ES-I3 (cell line): ENCODE measurements around the gene EHMT1.
"Not testable (repeated sequence)": the region's sequence is repeated elsewhere in the genome, so short reads cannot be mapped to it uniquely, and the experiment has no call there.

Experiments
- H3K36me3 ChIP-seq: 2 replicates; pipeline ENCODE4 v1.6.1; 2013; ENCODE audit warnings: mild to moderate bottlenecking, low read length, control low read depth, moderate library complexity; ENCODE audit not compliant: insufficient read depth
- H3K4me1 ChIP-seq: 2 replicates; pipeline ENCODE4 v1.6.1; 2013; ENCODE audit warnings: mild to moderate bottlenecking, control low read depth, low read length; ENCODE audit not compliant: insufficient read depth
- H3K9ac ChIP-seq: 2 replicates; pipeline ENCODE4 v1.6.1; 2013; ENCODE audit warnings: low read depth, mild to moderate bottlenecking, low read length, moderate library complexity
- H3K9me3 ChIP-seq: 2 replicates; pipeline ENCODE4 v1.6.1; 2013; ENCODE audit warnings: mild to moderate bottlenecking, low read length, moderate library complexity; ENCODE audit not compliant: control insufficient read depth, insufficient read depth

The EHMT1 gene

DNA sequence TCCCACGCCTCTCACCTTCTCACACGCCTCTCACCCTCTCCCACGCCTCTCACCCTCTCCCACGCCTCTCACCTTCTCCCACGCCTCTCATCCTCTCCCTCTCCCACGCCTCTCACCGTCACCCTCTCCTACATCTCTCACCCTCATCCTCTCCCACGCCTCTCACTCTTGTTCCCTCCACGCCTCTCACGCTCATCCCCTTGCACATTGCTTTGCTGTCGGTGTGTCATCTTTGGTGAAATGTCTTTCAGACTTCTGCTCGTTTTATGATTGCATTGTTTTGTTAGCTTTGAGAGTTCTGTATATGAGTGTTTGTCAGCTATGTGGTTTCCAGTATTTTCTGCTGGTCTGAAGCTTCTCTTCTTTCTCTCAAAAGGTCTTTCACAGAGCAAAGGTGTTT is 102.7 kb downstream of the EHMT1 start:
- Histone ChIP-seq H3K4me1 (peaks cover 7% of the 10 kb centered on the region; the same call in 1 of the 2 replicates), H3K9me3 (peaks cover 3% of the 10 kb centered on the region; the same call in 1 of the 2 replicates), H3K9ac (no peak overlapping the region), H3K36me3 (peaks cover 25% of the 10 kb centered on the region)

DNA sequence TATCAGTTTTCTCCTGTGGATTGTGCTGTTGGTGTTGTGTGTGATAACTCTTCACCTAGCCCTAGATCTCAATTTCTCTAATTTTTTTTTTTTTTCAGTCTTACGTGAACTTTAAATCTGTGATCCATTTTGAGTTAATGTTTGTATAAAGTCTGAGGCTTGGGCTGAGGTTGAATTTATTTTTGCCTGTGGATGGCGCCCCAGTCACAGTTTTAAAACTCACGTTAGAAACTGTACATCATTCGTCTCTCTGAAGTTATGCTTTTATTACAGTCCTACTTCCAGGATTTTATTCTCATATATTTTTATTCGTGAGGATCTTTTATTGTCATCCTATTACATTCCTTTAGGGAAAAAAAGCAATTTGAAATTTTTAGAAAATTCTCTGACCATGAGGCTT is 103.1 kb downstream of the EHMT1 start:
- Histone ChIP-seq H3K9ac (no peak overlapping the region), H3K9me3 (peaks cover 3% of the 10 kb centered on the region; the same call in 1 of the 2 replicates), H3K36me3 (peaks cover 21% of the 10 kb centered on the region), H3K4me1 (peaks cover 7% of the 10 kb centered on the region; the same call in 1 of the 2 replicates)

DNA sequence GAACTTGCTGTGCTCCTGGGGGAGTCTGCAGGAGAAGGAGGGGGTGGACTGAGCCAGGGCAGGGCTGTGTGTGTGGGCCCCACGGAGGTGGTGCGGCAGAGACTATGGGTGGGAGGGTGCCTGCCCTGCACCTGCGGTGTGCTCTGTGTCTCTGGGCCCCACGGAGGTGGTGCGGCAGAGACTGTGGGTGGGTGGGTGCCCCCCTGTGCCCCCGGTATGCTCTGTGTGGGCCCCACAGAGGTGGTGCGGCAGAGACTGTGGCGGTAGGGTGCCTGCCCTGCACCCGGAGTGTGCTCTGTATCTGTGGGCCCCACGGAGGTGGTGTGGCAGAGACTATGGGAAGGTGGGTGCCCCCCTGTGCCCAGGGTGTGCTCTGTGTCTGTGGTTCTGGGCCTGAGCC is 103.7 kb downstream of the EHMT1 start:
- H3K36me3 ChIP-seq: peaks cover 18% of the 10 kb centered on the region
- H3K9ac ChIP-seq: no peak overlapping the region
- H3K4me1 ChIP-seq: peaks cover 7% of the 10 kb centered on the region; the same call in 1 of the 2 replicates
- H3K9me3 ChIP-seq: peaks cover 2% of the 10 kb centered on the region; the same call in 1 of the 2 replicates

DNA sequence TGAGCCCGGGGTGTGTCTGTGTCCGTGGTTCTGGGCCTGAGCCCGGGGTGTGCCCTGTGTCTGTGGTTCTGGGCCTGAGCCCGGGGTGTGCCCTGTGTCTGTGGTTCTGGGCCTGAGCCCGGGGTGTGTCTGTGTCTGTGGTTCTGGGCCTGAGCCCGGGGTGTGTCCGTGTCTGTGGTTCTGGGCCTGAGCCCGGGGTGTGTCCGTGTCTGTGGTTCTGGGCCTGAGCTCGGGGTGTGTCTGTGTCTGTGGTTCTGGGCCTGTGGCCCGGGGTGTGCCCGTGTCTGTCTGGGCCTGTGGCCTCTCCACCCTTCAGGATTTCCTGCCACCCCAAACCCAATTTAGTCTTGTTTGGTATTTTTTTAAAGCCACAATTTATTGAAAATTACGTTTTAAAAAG is 104.6 kb downstream of the EHMT1 start:
- not testable (repeated sequence) for H3K9ac ChIP-seq, H3K9me3 ChIP-seq, H3K4me1 ChIP-seq
- peaks cover 20% of the 10 kb centered on the region for H3K36me3 ChIP-seq

DNA sequence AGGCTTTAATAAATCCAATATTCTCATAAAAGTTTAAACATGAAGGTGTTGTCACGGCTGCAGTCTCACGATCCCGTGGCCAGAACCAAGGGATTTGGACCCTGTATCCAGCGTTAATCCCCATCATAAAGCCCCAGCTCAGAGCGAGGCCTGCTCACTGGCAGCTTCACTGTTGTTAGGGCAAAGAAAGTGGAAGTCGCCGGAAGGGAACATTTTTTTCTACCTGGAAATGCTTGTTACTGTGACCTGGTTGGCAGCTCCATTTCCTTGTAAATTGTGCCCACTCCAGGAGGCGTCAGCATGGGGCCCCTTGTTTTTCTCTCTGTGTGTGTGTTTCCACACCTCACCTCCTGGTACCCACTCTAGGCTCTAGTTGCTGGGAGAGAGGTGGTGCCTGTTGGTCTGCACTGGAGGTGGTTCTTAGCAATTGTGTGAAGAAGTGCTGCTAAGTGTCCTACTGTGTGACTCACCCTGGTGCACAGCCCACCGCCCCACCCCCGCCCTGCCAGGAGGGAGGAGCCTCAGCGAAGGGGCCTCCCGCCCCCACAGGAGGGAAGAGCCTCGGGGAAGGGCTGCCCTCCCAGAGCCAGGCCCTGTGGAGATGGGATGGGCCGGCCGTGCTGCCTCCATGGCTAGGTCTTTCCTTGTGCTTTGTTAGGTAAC is 105.1 kb downstream of the EHMT1 start:
- no peaks in the 10 kb centered on the region; the same call in 1 of the 2 replicates for H3K9me3 ChIP-seq
- H3K36me3 ChIP-seq: peaks cover 21% of the 10 kb centered on the region
- no peak overlapping the region for H3K9ac ChIP-seq
- H3K4me1 ChIP-seq: peaks cover 7% of the 10 kb centered on the region; the same call in 1 of the 2 replicates

DNA sequence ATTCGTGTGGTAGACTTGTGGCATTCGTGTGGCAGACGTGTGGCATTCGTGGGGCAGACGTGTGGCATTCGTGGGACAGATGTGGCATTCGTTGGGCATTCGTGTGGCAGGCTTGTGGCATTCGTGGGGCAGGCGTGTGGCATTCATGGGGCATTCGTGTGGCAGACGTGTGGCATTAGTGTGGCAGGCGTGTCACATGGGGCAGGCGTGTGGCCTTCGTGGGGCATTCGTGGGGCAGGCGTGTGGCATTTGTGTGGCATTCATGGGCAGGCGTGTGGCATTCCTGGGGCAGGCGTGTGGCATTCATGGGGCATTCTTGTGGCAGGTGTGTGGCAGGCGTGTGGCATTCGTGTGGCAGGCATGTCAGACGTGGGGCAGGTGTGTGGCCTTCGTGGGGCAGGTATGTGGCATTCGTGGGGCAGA is 106.0 kb downstream of the EHMT1 start:
- H3K9ac ChIP-seq: no peak overlapping the region
- no peaks in the 10 kb centered on the region; the same call in 1 of the 2 replicates for H3K9me3 ChIP-seq
- H3K4me1 ChIP-seq: peaks cover 7% of the 10 kb centered on the region; the same call in 1 of the 2 replicates
- H3K36me3 ChIP-seq: peaks cover 21% of the 10 kb centered on the region

DNA sequence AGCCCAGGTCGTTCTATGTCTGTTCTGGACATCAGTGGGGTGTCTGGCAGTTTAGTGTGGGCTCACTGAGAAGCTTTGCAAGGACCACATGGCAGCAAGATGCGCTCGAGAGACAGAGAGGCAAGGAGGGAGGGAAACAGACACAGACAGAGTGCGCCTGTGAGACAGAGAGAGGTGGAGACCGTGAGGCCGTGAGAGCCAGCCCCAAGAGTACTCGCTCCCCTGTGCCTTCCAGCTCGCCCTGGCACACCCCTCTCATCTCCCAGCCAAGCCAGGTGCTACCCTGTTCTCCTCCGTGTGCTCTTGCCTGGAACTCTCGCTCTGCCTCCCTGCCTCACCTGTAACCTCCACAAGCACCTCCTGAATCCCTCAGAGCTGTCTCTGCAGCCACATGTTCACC is 106.8 kb downstream of the EHMT1 start:
- Histone ChIP-seq H3K9ac (no peak overlapping the region), H3K4me1 (peaks cover 7% of the 10 kb centered on the region; the same call in 1 of the 2 replicates), H3K36me3 (peaks cover 15% of the 10 kb centered on the region), H3K9me3 (no peaks in the 10 kb centered on the region; the same call in 1 of the 2 replicates)

DNA sequence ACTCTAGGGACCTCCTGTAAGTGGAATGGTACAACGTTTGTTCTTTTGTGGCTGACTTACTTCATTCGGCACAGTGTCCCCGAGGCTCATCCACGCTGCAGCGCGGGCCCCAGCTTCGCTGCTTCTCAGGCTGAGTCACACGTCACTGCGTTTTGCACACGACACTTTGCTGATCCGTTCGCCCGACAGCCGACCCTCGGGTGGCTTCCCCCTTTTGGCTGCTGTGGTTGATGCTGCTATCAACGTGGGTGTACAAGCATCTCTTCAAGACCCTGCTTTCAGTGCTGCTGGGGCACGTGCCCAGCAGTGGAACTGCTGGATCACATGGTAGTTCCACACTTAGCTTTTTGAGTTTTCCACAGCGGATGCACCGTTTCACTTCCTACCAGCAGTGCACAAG is 107.5 kb downstream of the EHMT1 start:
- H3K36me3 ChIP-seq: peaks cover 15% of the 10 kb centered on the region
- H3K9me3 ChIP-seq, H3K9ac ChIP-seq, H3K4me1 ChIP-seq: not testable (repeated sequence)

DNA sequence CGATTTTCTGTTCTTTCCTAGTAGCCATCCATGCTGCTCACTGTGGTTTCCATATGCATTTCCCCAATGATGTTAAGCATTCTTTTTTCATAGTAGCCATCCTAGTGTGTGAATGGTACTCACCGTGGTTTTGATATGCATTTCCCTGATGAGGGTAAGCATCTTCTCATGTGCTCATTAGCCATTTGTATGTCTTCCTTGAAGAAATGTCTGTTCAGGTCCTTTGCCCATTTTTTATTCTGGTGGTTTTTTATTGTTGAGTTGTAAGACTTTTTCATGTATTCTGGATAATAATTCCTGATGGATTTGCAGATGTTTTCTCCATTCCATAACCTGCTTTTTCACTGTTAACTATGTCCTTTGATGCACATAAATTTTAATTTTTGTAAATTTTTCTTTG is 108.0 kb downstream of the EHMT1 start:
- peaks cover 15% of the 10 kb centered on the region for H3K36me3 ChIP-seq
- no peak overlapping the region for H3K9ac ChIP-seq
- H3K9me3 ChIP-seq: no peaks in the 10 kb centered on the region; the same call in 1 of the 2 replicates
- peaks cover 7% of the 10 kb centered on the region; the same call in 1 of the 2 replicates for H3K4me1 ChIP-seq

DNA sequence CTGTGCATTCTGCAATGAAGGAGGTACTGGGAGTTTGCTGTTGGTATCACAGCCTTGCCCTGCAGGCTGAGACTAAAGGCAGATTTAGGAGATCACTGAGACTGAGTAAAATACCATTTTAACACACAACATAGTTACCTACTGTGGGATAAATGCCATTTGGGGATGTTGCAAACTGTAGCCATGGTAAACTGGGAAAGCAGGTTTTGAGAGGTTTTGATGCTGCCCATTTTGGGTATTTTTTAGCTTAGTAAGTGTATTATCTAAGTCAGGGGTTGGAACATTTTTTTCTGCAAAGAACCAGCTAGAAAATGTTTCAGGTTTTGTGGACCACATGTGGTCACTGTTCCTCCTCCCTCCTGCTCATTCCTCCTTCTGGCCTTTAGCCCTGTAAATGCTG is 108.9 kb downstream of the EHMT1 start:
- no peak overlapping the region for H3K9ac ChIP-seq
- H3K4me1 ChIP-seq: peaks cover 7% of the 10 kb centered on the region; the same call in 1 of the 2 replicates
- H3K36me3 ChIP-seq: peaks cover 21% of the 10 kb centered on the region
- H3K9me3 ChIP-seq: no peaks in the 10 kb centered on the region; the same call in 1 of the 2 replicates

DNA sequence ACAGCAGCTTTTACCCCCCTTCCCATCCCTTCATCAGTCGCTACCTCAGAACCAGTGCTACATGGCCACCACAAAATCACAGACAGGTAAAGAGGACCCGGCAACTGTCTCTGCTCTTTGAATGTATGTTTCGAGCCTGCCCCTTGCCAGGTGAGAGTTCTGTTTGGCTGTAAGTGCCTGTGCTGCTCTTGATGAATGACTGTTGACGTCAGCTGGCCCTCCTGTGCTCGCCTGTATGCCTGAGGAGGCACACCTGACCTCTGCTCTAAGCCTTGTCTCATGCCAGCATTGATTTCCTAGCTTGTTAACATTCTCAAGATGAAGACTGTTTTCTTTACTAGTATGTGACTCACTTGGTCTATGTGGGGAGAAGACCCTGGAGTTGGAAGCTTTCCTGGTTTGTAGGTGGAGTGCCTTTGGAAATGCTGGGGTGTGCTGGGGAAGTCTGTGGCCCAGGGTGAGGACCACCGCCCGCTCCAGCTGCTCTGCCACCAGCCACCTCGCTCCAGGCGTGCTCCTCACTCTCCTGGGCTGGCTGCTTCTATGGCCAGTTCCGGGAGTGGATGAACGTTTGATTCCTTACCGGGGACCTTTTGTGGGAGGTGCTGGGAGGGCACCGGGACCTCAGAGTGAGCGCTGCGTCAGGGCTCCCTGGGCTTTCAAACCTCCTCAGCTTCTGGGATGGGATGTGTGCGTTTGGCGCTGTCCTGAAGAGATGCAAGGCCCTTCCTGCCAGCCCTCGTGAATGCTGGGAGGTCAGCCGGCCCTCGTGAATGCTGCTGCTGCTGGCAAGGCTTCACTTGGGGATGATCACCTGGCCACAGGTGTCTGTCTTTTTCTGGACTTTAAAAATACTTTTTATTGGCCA is 109.9 kb downstream of the EHMT1 start:
- Histone ChIP-seq H3K36me3 (peaks cover 21% of the 10 kb centered on the region), H3K4me1 (peaks cover 3% of the 10 kb centered on the region; the same call in 1 of the 2 replicates), H3K9me3 (no peaks in the 10 kb centered on the region; the same call in 1 of the 2 replicates), H3K9ac (no peak overlapping the region)

DNA sequence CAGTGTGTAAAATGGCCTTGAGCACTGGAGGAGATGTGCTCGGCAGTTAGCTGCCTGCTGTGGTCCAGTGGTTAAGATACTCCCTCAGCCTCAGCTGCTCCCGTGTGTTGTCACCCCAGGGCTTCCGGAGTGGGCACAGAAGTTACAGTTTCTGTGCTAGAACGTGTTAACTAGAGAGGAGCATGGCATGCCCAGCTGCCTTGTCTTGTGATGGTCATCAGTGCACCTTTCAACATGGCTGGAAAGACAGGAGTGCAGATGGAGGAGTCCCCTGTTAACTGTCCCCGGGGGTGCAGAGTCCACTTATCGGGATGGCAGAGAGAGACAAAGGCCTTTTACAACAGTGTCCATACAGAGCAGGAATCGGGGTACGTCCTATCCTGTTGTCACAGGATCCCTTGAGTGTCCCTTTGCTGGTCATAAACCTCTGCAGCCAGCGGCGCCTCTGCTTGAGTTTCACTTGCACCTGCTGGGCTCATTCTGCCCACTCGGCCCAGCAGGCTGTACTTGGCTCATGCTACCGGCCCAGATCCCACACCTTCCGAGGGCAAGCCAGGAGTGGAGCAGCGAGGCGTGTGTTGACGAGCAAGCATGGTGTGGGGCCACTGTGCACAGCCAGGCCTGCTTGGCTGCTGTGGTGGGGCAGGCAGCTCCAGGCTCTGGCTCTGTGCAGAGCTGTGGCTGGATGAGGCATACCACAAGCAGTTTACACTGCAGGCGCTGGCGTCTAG is 112.6 kb downstream of the EHMT1 start:
- H3K36me3 ChIP-seq: peaks cover 16% of the 10 kb centered on the region
- H3K9me3 ChIP-seq: peaks cover 3% of the 10 kb centered on the region; the same call in 1 of the 2 replicates
- H3K4me1 ChIP-seq: no peaks in the 10 kb centered on the region
- H3K9ac ChIP-seq: no peak overlapping the region

DNA sequence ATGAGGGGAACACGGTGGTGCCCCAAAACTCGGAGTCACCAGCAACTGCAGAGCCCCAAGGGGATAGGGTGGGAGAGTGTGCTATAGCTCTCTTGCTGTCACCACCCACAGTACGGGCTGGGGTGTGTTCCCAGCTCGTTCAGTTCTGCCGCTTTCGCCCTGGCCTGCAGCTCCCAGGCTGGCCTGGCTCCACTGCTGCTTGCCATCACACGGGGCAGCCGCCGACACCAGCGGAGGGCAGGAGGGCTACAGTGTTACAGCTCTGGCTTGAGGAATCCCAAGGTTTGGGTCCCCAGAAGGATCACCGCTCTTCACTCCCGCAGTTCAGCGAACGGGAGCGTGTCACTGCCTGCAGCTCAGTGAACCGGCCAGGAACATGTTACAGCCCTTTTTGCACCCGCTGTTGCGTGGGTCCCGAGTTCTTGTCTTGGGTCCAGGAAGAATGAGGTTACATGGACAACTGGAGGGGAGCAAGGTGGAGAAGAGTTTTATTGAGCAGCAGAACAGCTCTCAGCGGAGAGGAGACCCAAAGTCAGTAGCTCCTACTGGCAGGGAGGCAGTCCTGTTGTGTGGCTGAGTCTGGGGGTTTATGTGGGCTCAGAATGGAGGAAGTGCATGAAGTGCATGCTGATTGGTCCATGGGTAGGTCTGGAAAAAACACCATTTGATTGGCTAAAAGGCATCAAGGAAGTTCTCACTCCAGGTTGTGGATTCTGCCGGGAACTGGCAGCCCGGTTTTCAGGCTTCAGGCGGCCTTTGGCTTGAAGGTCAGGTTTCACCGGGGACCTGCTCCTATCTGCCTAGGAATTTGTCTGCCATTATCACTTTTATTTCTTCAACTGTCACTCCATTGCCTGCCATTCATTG is 113.4 kb downstream of the EHMT1 start:
- peaks cover 3% of the 10 kb centered on the region; the same call in 1 of the 2 replicates for H3K9me3 ChIP-seq
- peaks cover 16% of the 10 kb centered on the region for H3K36me3 ChIP-seq
- no peak overlapping the region for H3K9ac ChIP-seq
- H3K4me1 ChIP-seq: no peaks in the 10 kb centered on the region
